ENCODE data around the gene DCC. TPM values are rescaled to one million over a fixed set of nuclear protein-coding genes. Genes with fewer than 3 reads are reported as not detected.

DCC gene
- total and polyA plus RNA-seq, 2 of the 8 experiments (the other 6 are each of a cell fraction or from before 2014, with no cell fraction given), result 0.14 to 1.4 TPM

GRCh38 chr18:52999633-53000032 is 659.6 kb downstream of the DCC start (continued):
- TF ChIP-seq CHD7 (IDR thresholded peaks at IDR 0.05; ENCODE audit: insufficient replicate concordance, low read length) (no peak), SP1 (IDR thresholded peaks at IDR 0.05; ENCODE audit: low read depth, low read length) (no peak), POLR2A (IDR thresholded peaks at IDR 0.05; ENCODE audit: control extremely low read depth in 1 of 2, low read depth in 2 of 2, low read length in 2 of 2) (no peak), YY1 (IDR thresholded peaks at IDR 0.05; ENCODE audit: low read depth, low read length) (no peak), SIX5 (IDR thresholded peaks at IDR 0.05; ENCODE audit: low read depth, low read length) (no peak), FOSL1 (IDR thresholded peaks at IDR 0.05; ENCODE audit: insufficient read depth, low read depth, low read length) (no peak), SIRT6 (IDR thresholded peaks at IDR 0.05; ENCODE audit: low read length) (no peak), SIN3A (conservative IDR thresholded peaks at IDR 0.05 in 1 of 2, IDR thresholded peaks at IDR 0.05 in 1 of 2; ENCODE audit: low read depth in 1 of 2, low read length in 2 of 2) (no peak), SUZ12 (IDR thresholded peaks at IDR 0.05; ENCODE audit: low read length) (no peak), E2F6 (IDR thresholded peaks at IDR 0.05) (no peak), TEAD4 (IDR thresholded peaks at IDR 0.05; ENCODE audit: low read depth, low read length) (no peak)

Data from H1 (cell line).